DND-41 (cell line): ENCODE results near the gene SDK2.

ENCODE experiments used
- ATAC-seq: fragments of 200-7000 bp; cut with Tn5 transposase; 3 replicates; pipeline ENCODE4 v1.9.1; 2021; ENCODE audit warnings: low read depth; ENCODE audit not compliant: insufficient read depth
- DNase-seq: peaks from one replicate; pipeline ENCODE4 v3.0.0-alpha.2; 2020
- H2AFZ ChIP-seq: 2 replicates; pipeline ENCODE4 v1.6.0; 2012; ENCODE audit warnings: low read depth, low read length
- H3K27ac ChIP-seq: 2 replicates; pipeline ENCODE4 v1.5.1; 2012; ENCODE audit warnings: low read length, inconsistent platforms
- H3K27me3 ChIP-seq: fragments of 200-600 bp; sonication (generic); 2 replicates; pipeline ENCODE4 v1.6.0; 2012; ENCODE audit warnings: low read length, mild to moderate bottlenecking, inconsistent platforms; ENCODE audit not compliant: insufficient read depth, poor library complexity
- H3K36me3 ChIP-seq: 2 replicates; pipeline ENCODE4 v1.5.1; 2012; ENCODE audit warnings: low read length, inconsistent platforms; ENCODE audit not compliant: insufficient read depth
- H3K4me1 ChIP-seq: 2 replicates; pipeline ENCODE4 v1.5.1; 2012; ENCODE audit warnings: mild to moderate bottlenecking, low read length; ENCODE audit not compliant: insufficient read depth
- H3K4me2 ChIP-seq: 2 replicates; pipeline ENCODE4 v1.6.0; 2012; ENCODE audit warnings: mild to moderate bottlenecking, moderate library complexity, low read length, inconsistent platforms; ENCODE audit not compliant: insufficient read depth
- H3K4me3 ChIP-seq, 2 experiments: fragments of 200-600 bp in 1 of 2; shearing (Covaris generic) in 1 of 2; 2 replicates each; pipeline ENCODE4 v1.5.1; 2012 to 2016; ENCODE audit warnings: inconsistent platforms in 2 of 2, low read length in 2 of 2, mild to moderate bottlenecking in 2 of 2, low read depth in 1 of 2, moderate library complexity in 1 of 2
- H3K79me2 ChIP-seq: 2 replicates; pipeline ENCODE4 v1.6.0; 2012; ENCODE audit warnings: low read length, inconsistent platforms; ENCODE audit not compliant: insufficient read depth
- H3K9ac ChIP-seq: 2 replicates; pipeline ENCODE4 v1.6.0; 2012; ENCODE audit warnings: low read depth, mild to moderate bottlenecking, inconsistent platforms, low read length, moderate library complexity
- H3K9me3 ChIP-seq: 2 replicates; pipeline ENCODE4 v1.5.1; 2012; ENCODE audit warnings: low read length, moderate library complexity, mild to moderate bottlenecking, inconsistent platforms; ENCODE audit not compliant: insufficient read depth, severe bottlenecking
- H4K20me1 ChIP-seq: 2 replicates; pipeline ENCODE4 v1.6.0; 2012; ENCODE audit warnings: low read length; ENCODE audit not compliant: insufficient read depth
- EZH2 ChIP-seq: IDR thresholded peaks from 3 replicates; pipeline ENCODE4 v1.6.1; 2012; ENCODE audit warnings: borderline replicate concordance, low read depth, mild to moderate bottlenecking, moderate library complexity, low read length, inconsistent platforms; ENCODE audit not compliant: severe bottlenecking
- TF ChIP-seq, protein P1 (sequence below): IDR thresholded peaks from 2 replicates; pipeline ENCODE4 v1.5.1; 2012; ENCODE audit warnings: borderline replicate concordance, low read length, moderate library complexity, mild to moderate bottlenecking; ENCODE audit not compliant: poor library complexity, severe bottlenecking; ENCODE audit errors: extremely low read depth

Gene SDK2

DNA sequence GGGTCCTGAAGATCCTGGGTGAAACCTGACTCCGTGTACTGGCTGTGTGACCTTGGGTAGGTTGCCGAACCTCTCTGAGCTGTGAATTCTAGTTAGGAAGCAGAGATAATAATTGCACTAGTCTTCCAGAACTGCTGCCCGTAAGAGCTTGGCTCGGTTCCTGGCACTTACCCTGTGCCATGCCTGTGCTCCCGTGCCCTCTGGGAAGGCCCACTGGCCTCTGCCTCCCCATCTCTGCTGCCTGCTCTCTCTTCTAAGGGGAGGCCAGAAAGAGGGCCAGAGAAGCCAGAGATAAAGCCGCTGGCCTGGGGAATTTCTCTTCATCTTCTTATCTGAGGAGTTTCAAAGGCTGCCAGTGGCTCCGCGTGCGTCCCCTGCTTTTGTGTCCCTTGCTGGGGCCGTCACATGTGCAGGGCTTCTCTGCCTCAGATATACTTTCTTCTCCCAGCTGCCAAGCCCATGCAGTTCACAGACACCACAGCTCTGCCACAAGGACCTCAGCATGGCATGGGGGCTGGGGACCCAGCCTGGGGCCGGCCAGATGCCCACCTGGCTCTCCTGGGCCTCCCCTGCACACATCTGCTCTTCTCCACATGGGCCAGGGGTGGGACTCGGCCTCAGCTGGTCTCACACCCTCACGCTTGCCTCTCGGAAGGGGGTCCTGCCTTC, 145.2 kb downstream of the SDK2 start:
- no peak for DNase-seq
- Histone ChIP-seq H4K20me1 (no peaks in the 10 kb centered on the region; the same call in 1 of the 2 replicates), H3K27ac (no peak overlapping the region), H3K79me2 (no peaks in the 10 kb centered on the region), H3K9ac (no peak overlapping the region), H3K4me2 (no peak overlapping the region), H3K27me3 (no peaks in the 10 kb centered on the region), H3K36me3 (no peaks in the 10 kb centered on the region), H3K4me3 (no peak overlapping the region), H3K9me3 (no peaks in the 10 kb centered on the region), H3K4me1 (no peaks in the 10 kb centered on the region), H2AFZ (no peak overlapping the region)
- TF ChIP-seq, protein P1, sequence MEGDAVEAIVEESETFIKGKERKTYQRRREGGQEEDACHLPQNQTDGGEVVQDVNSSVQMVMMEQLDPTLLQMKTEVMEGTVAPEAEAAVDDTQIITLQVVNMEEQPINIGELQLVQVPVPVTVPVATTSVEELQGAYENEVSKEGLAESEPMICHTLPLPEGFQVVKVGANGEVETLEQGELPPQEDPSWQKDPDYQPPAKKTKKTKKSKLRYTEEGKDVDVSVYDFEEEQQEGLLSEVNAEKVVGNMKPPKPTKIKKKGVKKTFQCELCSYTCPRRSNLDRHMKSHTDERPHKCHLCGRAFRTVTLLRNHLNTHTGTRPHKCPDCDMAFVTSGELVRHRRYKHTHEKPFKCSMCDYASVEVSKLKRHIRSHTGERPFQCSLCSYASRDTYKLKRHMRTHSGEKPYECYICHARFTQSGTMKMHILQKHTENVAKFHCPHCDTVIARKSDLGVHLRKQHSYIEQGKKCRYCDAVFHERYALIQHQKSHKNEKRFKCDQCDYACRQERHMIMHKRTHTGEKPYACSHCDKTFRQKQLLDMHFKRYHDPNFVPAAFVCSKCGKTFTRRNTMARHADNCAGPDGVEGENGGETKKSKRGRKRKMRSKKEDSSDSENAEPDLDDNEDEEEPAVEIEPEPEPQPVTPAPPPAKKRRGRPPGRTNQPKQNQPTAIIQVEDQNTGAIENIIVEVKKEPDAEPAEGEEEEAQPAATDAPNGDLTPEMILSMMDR, result no peak
- TF ChIP-seq EZH2, result no peak
- ATAC-seq, result no peak

DNA sequence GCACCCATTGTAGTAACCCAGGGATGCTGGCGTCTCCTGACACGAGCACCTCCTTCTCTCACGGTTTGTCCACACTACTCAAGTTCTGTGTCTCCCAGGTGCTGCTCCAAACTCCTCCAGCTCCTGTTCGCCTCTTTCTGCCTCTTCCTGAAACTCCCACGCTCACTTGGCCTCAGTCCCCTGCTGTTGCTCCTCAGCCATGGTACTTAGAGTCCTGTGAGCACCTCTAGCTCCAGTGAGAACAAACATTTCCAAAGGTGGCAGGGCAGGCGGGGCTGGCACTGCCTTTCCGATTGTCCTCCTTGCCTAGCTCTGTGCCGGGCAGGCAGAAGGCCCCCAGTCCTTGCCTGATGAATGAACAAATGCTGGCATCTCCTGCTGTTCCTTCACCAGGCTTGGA, 146.1 kb downstream of the SDK2 start:
- no peak overlapping the region for H3K9ac ChIP-seq
- H3K4me2 ChIP-seq, result no peak overlapping the region
- H3K4me1 ChIP-seq, result no peaks in the 10 kb centered on the region
- no peak overlapping the region for H2AFZ ChIP-seq
- H3K27ac ChIP-seq, result no peak overlapping the region
- H4K20me1 ChIP-seq, result no peaks in the 10 kb centered on the region; the same call in 1 of the 2 replicates
- no peaks in the 10 kb centered on the region for H3K9me3 ChIP-seq
- H3K79me2 ChIP-seq, result no peaks in the 10 kb centered on the region
- ATAC-seq (no peak), DNase-seq (no peak)
- H3K4me3 ChIP-seq, result no peak overlapping the region
- no peaks in the 10 kb centered on the region for H3K27me3 ChIP-seq
- TF ChIP-seq, protein P1, result no peak
- no peak for TF ChIP-seq EZH2
- H3K36me3 ChIP-seq, result no peaks in the 10 kb centered on the region

DNA sequence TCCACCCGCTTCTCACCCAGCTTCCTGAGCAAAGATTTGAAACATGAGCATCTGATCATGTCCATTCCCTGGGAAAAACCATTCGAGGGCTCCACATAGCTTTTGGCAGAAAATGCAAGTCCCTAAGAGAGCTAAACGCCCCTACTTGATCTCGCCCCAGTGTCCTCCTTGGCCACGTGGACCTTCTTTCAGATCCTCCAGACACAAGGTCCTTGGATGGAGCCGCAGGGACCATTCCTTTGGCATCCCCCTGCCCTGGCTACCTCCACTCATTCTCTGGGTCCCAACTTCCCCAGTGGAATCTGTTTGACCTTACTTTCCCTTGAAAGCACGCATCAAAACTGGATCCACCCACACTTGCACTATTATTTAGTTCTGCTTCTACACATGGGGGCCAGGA, 146.5 kb downstream of the SDK2 start:
- Histone ChIP-seq H3K79me2 (no peaks in the 10 kb centered on the region), H3K9me3 (no peaks in the 10 kb centered on the region), H3K9ac (no peak overlapping the region), H3K27ac (no peak overlapping the region), H3K4me1 (no peaks in the 10 kb centered on the region), H3K4me2 (no peak overlapping the region), H4K20me1 (no peaks in the 10 kb centered on the region; the same call in 1 of the 2 replicates), H2AFZ (no peak overlapping the region), H3K4me3 (no peak overlapping the region), H3K27me3 (no peaks in the 10 kb centered on the region), H3K36me3 (no peaks in the 10 kb centered on the region)
- TF ChIP-seq EZH2, result no peak
- TF ChIP-seq, protein P1, result no peak
- DNase-seq, result no peak
- no peak for ATAC-seq

DNA sequence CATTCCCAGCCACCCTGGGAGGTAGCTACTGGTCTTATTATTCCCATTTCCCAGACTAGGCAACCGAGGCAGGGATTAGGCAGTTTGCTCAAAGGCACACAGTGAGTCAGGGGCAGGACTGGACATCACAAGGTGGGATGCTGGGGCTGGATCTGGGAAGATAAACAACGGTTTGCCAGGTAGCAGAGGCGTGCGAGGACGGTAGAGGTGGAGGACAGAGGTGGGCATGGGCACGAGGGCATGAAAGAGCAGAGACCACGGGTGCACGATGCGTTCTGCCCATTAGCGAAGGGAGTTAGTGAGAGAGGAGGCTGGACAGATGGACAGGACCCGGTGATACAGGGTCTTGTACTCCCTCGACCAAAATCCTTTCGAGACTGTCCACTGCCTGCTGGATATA, 148.0 kb downstream of the SDK2 start:
- H3K36me3 ChIP-seq, result no peaks in the 10 kb centered on the region
- no peak overlapping the region for H3K27ac ChIP-seq
- DNase-seq (no peak), ATAC-seq (no peak)
- H3K4me3 ChIP-seq, result no peak overlapping the region
- no peaks in the 10 kb centered on the region; the same call in 1 of the 2 replicates for H4K20me1 ChIP-seq
- H3K79me2 ChIP-seq, result no peaks in the 10 kb centered on the region
- no peak overlapping the region for H3K9ac ChIP-seq
- H3K27me3 ChIP-seq, result no peaks in the 10 kb centered on the region
- H3K4me1 ChIP-seq, result no peaks in the 10 kb centered on the region
- no peak overlapping the region for H3K4me2 ChIP-seq
- no peak overlapping the region for H2AFZ ChIP-seq
- no peaks in the 10 kb centered on the region for H3K9me3 ChIP-seq
- no peak for TF ChIP-seq EZH2
- TF ChIP-seq, protein P1, result no peak
